GM10248 (cell line): ENCODE measurements around the gene NFKBIB.

Experiments used
- CTCF ChIA-PET: fragments of 300-600 bp; sonication (Branson Sonifier 250); formaldehyde crosslinking; extraction: SDS; loops from one replicate; lab custom pipeline; 2021; ENCODE audit warnings: antibody characterized with exemption; lab: Yijun Ruan, JAX
- POLR2A ChIA-PET: fragments of 350-650 bp; sonication (Branson Sonifier 250); formaldehyde crosslinking; extraction: SDS; loops from one replicate; lab custom pipeline; 2020; ENCODE audit warnings: antibody characterized with exemption; lab: Yijun Ruan, JAX
- DNase-seq: peaks from one replicate; pipeline ENCODE4 v3.0.0; 2012; ENCODE audit errors: extremely low spot score
- CTCF ChIP-seq: IDR thresholded peaks from 2 replicates; pipeline ENCODE4 v1.5.1; 2012; ENCODE audit warnings: mild to moderate bottlenecking, low read depth; ENCODE audit errors: extremely low read depth, missing control alignments, control extremely low read depth

The NFKBIB gene

GRCh38 chr19:38899447-38900201 is at the start of gene NFKBIB, which contains the start of gene SIRT2:
Gene NFKBIB (plus strand): TSS chr19:38899969. CDS start chr19:38900033, 64 bp downstream.
Gene SIRT2 (minus strand): TSS chr19:38899618. CDS start chr19:38899521, 97 bp downstream.
- no peak for TF ChIP-seq CTCF

GRCh38 chr19:38850436-38850975 is 49.3 kb upstream of the NFKBIB start:
- no peak for TF ChIP-seq CTCF
- DNase-seq, result peak; percentile 93
- ChIA-PET CTCF (interaction anchor here (1.1 to 1.8 kb wide), 2 partner anchors 19 to 81 kb away, joined by 3 to 7 read pairs; no protein-coding TSS in a partner anchor), POLR2A (no interaction called here)

More at GRCh38 chr19:38899447-38900201, at the start of gene NFKBIB, which contains the start of gene SIRT2:
- CTCF ChIA-PET, result interaction anchor here (1.0 to 2.2 kb wide), 9 partner anchors 8 to 496 kb away, joined by 3 to 18 read pairs (median 4); partner anchors contain the start of genes FAM98C, MRPS12 and SARS2
- POLR2A ChIA-PET, result interaction anchor here (0.7 to 1.0 kb wide), 3 partner anchors 20 to 68 kb away, joined by 3 read pairs; partner anchors contain the start of gene ECH1
- peak; percentile 99 for DNase-seq

GRCh38 chr19:38850976-38851621 is 48.7 kb upstream of the NFKBIB start:
- CTCF ChIA-PET, result interaction anchor here (0.7 to 2.1 kb wide), 5 partner anchors 10 to 448 kb away, joined by 3 to 7 read pairs (median 4); partner anchors contain the start of genes FAM98C, MRPS12 and SARS2
- POLR2A ChIA-PET, result interaction anchor here (0.5 to 0.6 kb wide), 3 partner anchors 11 to 594 kb away, joined by 3 to 7 read pairs (median 5); partner anchors contain the start of gene SUPT5H
- no peak for DNase-seq
- TF ChIP-seq CTCF, result no peak

- ChIA-PET POLR2A (interaction anchor here (0.5 to 0.6 kb wide), 3 partner anchors 12 to 593 kb away, joined by 3 to 7 read pairs (median 5); partner anchors contain the start of gene SUPT5H), CTCF (interaction anchor here (0.7 to 2.1 kb wide), 6 partner anchors 9 to 449 kb away, joined by 3 to 7 read pairs (median 4); partner anchors contain the start of genes FAM98C, MRPS12 and SARS2)
- TF ChIP-seq CTCF, result no peak
- DNase-seq, result peak; percentile 91
Measured at GRCh38 chr19:38851622-38852230, 48.0 kb upstream of the NFKBIB start.

GRCh38 chr19:38852231-38853044 is 47.3 kb upstream of the NFKBIB start:
- TF ChIP-seq CTCF, result no peak
- ChIA-PET CTCF (interaction anchor here (0.7 to 2.1 kb wide), 8 partner anchors 9 to 449 kb away, joined by 3 to 7 read pairs (median 5); partner anchors contain the start of genes FAM98C, MRPS12 and SARS2), POLR2A (interaction anchor here (0.7 kb wide), 1 partner anchor 12 kb away, joined by 3 read pairs; no protein-coding TSS in a partner anchor)
- no peak for DNase-seq
